Stomach (tissue), 9 donors: ENCODE results near the gene ZNF132. TPM values are rescaled to one million over a fixed set of nuclear protein-coding genes. Genes with fewer than 3 reads are reported as not detected.

Experiments used
- DNase-seq, 2 donors: peaks; one replicate each; pipeline versions ENCODE4 v3.0.0 to v3.0.0-alpha.2; 2013 to 2019
- H3K27ac ChIP-seq, 5 donors: fragments of 200-600 bp in 4 of 5; sonication (generic) in 4 of 5; one replicate each; pipeline ENCODE4 v1.5.1; 2013 to 2019; ENCODE audit warnings: mild to moderate bottlenecking in 1 of 5, moderate library complexity in 1 of 5
- H3K27me3 ChIP-seq, 3 donors: fragments of 200-600 bp; sonication (generic); one replicate each; pipeline ENCODE4 v1.5.1; 2017 to 2019; ENCODE audit warnings: mixed run types in 1 of 3
- H3K36me3 ChIP-seq, 4 donors: fragments of 200-600 bp; sonication (generic); 1 replicate in 3 of 4; 2 replicates in 1 of 4; pipeline ENCODE4 v1.5.1; 2016 to 2019
- H3K4me1 ChIP-seq, 4 donors: fragments of 200-600 bp; sonication (generic); one replicate each; pipeline ENCODE4 v1.5.1; 2016 to 2019
- H3K4me3 ChIP-seq, 4 donors: fragments of 200-600 bp; sonication (generic) in 3 of 4; one replicate each; pipeline ENCODE4 v1.5.1; 2016 to 2019; ENCODE audit warnings: mild to moderate bottlenecking in 1 of 4
- H3K9me3 ChIP-seq, 4 donors: fragments of 200-600 bp; sonication (generic); one replicate each; pipeline ENCODE4 v1.5.1; 2016 to 2019
- CTCF ChIP-seq, 7 experiments: fragments of 450-650 bp in 4 of 7; fragments of 200-600 bp in 3 of 7; sonication (generic) in 3 of 7; IDR thresholded peaks; one replicate each; pipeline ENCODE4 v1.5.1; 2016 to 2019; ENCODE audit warnings: antibody characterized with exemption in 7 of 7, control low read depth in 2 of 7, mild to moderate bottlenecking in 1 of 7
- EP300 ChIP-seq: sonication (generic); formaldehyde crosslinking; IDR thresholded peaks from one replicate; pipeline ENCODE4 v1.6.1; 2017; ENCODE audit warnings: antibody characterized with exemption
- POLR2A ChIP-seq, 4 donors: fragments of 450-650 bp; IDR thresholded peaks; one replicate each; pipeline ENCODE4 v1.6.1; 2016; ENCODE audit warnings: antibody characterized with exemption in 4 of 4, control low read depth in 2 of 4, mild to moderate bottlenecking in 1 of 4, moderate library complexity in 1 of 4
- POLR2AphosphoS5 ChIP-seq, 3 donors: sonication (generic); formaldehyde crosslinking; IDR thresholded peaks; one replicate each; pipeline ENCODE4 v1.6.1; 2016; ENCODE audit warnings: antibody characterized with exemption in 3 of 3
- WGBS, 5 donors: extraction: QIAGEN DNeasy Blood & Tissue Kit in 3 of 5; methylation state at CpG; one replicate each; pipeline versions ENCODE4 v1.1.5 to v1.1.7; 2013 to 2018; 5-methylcytosine and 5-hydroxymethylcytosine counted together
- intact Hi-C: fragments of 100-400 bp; cut with DNase I; formaldehyde crosslinking; loops from one replicate; pipeline ENCODE4 v1.15.1; 2023; ENCODE audit warnings: low total_unique reads
- polyA plus RNA-seq, 3 donors: library from polyadenylated mRNA; stranded (reverse); fragments of 200-250 nt; gene quantifications; one replicate each; pipeline ENCODE4 v1.2.3, GENCODE V29; 2013
- total RNA-seq, 5 donors: library from RNA; depleted of rRNA; stranded (reverse); fragments of >200 nt; gene quantifications; one replicate each; pipeline versions ENCODE4 v1.1.0 to v1.2.3, GENCODE V29; 2014 to 2016
- donor health status: healthy with polysubstance abuse.
- donor health status: Bipolar disorder and iron deficiency.
- donor health status: healthy.

Gene ZNF132
- total and polyA plus RNA-seq, 8 donors = 0.68 to 8.9 (median 4.6) TPM

GRCh38 chr19:58388175-58388526 lies 51.8 kb downstream of the ZNF132 start:
- WGBS, 5 donors = 71 to 88% (median 83%) methylated on average over 3 of the region's 3 CpGs
- Histone ChIP-seq H3K4me1 (peaks cover 22 to 60% (median 48%) of the 10 kb centered on the region in 4 donors), H3K4me3 (peak overlapping the region; percentile 56 to 98 (median 87)), H3K27ac (no peak overlapping the region), H3K36me3 (peaks cover 34 to 53% (median 51%) of the 10 kb centered on the region in 4 donors), H3K9me3 (no peaks in the 10 kb centered on the region), H3K27me3 (no peaks in the 10 kb centered on the region)
- no peak for TF ChIP-seq POLR2AphosphoS5 (IDR thresholded peaks at IDR 0.05)
- TF ChIP-seq CTCF (IDR thresholded peaks at IDR 0.05) = no peak
- no peak for TF ChIP-seq POLR2A (IDR thresholded peaks at IDR 0.05)
- no peak for TF ChIP-seq EP300
- intact Hi-C loops = no loop called here
- DNase-seq = no peak

GRCh38 chr19:58387338-58388174 lies 52.4 kb downstream of the ZNF132 start:
- Histone ChIP-seq H3K9me3 (no peaks in the 10 kb centered on the region), H3K27me3 (no peaks in the 10 kb centered on the region), H3K27ac (peak overlapping the region; percentile 49 to 97 (median 97)), H3K4me3 (peak overlapping the region; percentile 56 to 98 (median 87)), H3K4me1 (peaks cover 22 to 61% (median 48%) of the 10 kb centered on the region in 4 donors), H3K36me3 (peaks cover 28 to 47% (median 45%) of the 10 kb centered on the region in 4 donors)
- DNase-seq = peak in 1 of 2 donors; percentile 9
- intact Hi-C loops = no loop called here
- no peak for TF ChIP-seq EP300
- no peak for TF ChIP-seq CTCF (IDR thresholded peaks at IDR 0.05)
- no peak for TF ChIP-seq POLR2A (IDR thresholded peaks at IDR 0.05)
- TF ChIP-seq POLR2AphosphoS5 (IDR thresholded peaks at IDR 0.05) = no peak
- 6 to 9% (median 8%) methylated on average over 31 to 39 of the region's 39 CpGs for WGBS, 5 donors

GRCh38 chr19:58386576-58387337 lies 53.2 kb downstream of the ZNF132 start, which contains the start of gene RPS5:
RPS5 (plus strand) TSS chr19:58387269; CDS start chr19:58388138, 869 bp downstream.
- WGBS, 5 donors = 0 to 1% (median 0%) methylated on average over 42 to 64 of the region's 64 CpGs
- H3K27me3 ChIP-seq = no peaks in the 10 kb centered on the region
- peak; percentile 96 to 99 for DNase-seq
- H3K27ac ChIP-seq = peak within 1 kb of the TSS; percentile 93 to 98 (median 97)
- peak within 1 kb of the TSS; percentile 56 to 98 (median 87) for H3K4me3 ChIP-seq
- intact Hi-C loops = no loop called here
- peaks cover 27 to 69% (median 55%) of the 10 kb centered on the region in 4 donors for H3K4me1 ChIP-seq
- H3K9me3 ChIP-seq = no peaks in the 10 kb centered on the region
- TF ChIP-seq CTCF (IDR thresholded peaks at IDR 0.05) (no peak), POLR2AphosphoS5 (IDR thresholded peaks at IDR 0.05) (peak; percentile 38 to 91 (median 84)), POLR2A (IDR thresholded peaks at IDR 0.05) (peak in 2 of 4 donors; percentile 33 to 46), EP300 (no peak)
- H3K36me3 ChIP-seq = peaks cover 21 to 39% (median 38%) of the 10 kb centered on the region in 4 donors

- Histone ChIP-seq H3K27ac (peak overlapping the region; percentile 93 to 98 (median 97)), H3K4me1 (peaks cover 31 to 68% (median 59%) of the 10 kb centered on the region in 4 donors), H3K36me3 (peaks cover 14 to 31% (median 30%) of the 10 kb centered on the region in 4 donors), H3K4me3 (peak overlapping the region; percentile 56 to 98 (median 87)), H3K27me3 (no peaks in the 10 kb centered on the region), H3K9me3 (no peaks in the 10 kb centered on the region)
- DNase-seq = peak in 1 of 2 donors; percentile 44
- intact Hi-C loops = no loop called here
- whole genome bisulfite sequencing, 5 donors = 5 to 22% (median 7%) methylated on average over 13 to 36 of the region's 36 CpGs
- no peak for TF ChIP-seq POLR2AphosphoS5 (IDR thresholded peaks at IDR 0.05)
- no peak for TF ChIP-seq CTCF (IDR thresholded peaks at IDR 0.05)
- no peak for TF ChIP-seq EP300
- no peak for TF ChIP-seq POLR2A (IDR thresholded peaks at IDR 0.05)
These were observed 53.9 kb downstream of the ZNF132 start for GRCh38 chr19:58385891-58386575.
